Activated CD8-positive, alpha-beta memory T cell treated with anti-CD3 and anti-CD28 coated beads, Interleukin-2, amount 50 U/mL, for 48 hours (primary cell): ENCODE data around the gene ADM5.

Experiments
- DNase-seq: peaks from one replicate; pipeline ENCODE4 v3.0.0-alpha.2; 2020

ADM5 gene

DNA sequence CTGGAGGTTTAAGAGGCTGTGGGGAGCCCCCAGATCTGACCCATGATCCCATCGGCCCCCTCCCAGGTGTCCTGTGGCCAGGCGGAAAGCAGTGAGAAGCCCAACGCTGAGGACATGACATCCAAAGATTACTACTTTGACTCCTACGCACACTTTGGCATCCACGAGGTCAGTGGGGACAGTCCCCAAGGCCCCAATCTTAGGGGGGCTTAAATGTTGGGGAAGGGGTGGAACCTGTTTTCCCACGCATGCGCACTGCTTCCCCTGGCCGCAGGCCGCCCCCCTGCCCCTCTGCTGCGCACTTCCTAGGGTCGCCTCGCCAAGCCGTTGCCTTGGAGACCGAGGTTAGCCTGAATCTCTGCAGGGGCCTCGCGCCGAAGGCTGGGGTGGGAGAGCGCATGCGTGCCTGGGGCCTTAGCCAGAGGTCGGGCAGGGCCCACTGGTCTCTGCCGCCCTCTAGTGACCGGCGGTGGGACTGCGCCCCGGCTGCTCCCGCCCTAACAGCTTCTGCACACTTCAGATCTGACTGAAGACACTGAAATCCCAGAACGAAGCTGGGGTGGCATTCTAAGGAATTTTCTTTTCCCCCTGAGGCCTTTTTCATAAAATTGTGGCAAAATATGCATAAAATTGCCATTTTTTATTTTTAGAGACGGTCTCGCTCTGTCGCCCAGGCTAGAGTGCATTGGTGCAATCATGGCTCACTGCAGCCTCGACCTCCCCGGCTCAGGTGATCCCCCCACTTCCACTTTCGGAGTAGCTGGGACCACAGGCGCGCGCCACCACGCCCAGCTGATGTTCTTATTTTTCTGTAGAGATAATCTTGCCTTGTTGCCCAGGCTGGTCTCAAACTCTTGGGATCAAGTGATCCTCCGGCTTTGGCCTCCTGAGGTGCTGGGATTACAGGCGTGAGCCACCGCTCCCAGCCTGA lies 8.7 kb upstream of the ADM5 start:
- peak; percentile 100 for DNase-seq

DNA sequence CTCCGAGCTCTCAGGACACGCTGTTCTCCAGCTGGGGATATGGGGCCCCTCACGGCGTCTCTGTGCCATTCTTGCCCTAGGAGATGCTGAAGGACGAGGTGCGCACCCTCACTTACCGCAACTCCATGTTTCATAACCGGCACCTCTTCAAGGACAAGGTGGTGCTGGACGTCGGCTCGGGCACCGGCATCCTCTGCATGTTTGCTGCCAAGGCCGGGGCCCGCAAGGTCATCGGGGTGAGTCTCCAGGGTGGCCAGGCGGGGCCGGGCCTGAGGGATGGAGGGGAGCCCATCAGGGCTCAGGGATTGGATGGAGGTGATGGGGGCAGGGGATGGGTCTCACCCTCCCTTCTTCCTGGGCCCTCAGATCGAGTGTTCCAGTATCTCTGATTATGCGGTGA lies 7.6 kb upstream of the ADM5 start:
- no peak for DNase-seq

DNA sequence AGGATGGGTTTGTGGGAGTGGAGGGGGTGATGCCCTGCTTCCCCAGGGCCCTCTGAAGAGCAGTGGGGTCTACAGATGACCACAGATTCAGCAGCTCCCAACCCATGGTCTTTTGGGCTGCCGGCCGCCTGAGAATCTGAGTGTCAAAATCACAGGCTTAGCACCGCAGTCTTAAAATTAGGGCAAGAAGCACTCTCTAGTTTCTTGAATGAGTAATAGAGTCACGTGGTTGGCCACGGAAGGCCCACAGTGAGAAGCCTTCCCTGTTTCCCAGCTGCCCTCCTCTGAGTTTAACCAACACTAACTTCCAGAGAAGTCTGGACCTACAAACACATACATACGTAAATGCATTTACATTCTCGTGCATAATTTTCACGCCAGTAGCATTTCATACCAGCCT lies 7.1 kb upstream of the ADM5 start:
- DNase-seq, result no peak

- DNase-seq, result no peak
Measured at GRCh38 chr19:49683814-49684250, 5.6 kb upstream of the ADM5 start.

DNA sequence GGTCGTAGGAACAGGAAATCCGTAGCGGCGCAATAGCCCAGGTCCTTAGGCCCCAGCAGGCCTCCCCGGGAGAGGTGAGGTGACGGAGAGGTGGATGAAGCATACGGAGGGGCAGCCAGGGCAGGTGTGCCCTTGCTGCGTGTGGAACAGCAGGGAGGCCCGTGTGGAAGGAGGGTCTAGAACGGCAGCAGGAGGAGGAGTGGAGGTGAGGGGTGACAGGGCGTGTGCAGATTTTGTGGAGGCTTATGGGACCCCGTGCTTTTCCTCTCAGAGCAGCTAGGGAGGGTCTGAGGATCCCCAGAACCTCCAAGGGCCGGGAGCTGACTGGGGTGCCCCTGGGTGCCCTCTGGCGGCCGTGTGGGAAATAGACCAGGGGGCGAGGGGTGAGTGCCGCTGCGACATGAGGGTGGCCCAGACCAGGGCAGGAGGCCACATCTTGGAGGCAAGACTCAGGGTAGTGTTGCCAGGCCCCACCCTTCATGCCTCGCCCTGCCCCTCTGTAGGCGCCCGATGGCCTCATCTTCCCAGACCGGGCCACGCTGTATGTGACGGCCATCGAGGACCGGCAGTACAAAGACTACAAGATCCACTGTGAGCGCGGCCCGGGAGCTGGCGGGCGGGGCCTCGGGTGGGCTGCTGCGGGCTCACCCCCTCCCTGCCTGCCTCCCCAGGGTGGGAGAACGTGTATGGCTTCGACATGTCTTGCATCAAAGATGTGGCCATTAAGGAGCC lies 5.0 kb upstream of the ADM5 start:
- no peak for DNase-seq

- no peak for DNase-seq
Measured at GRCh38 chr19:49684983-49685553, 4.3 kb upstream of the ADM5 start.

DNA sequence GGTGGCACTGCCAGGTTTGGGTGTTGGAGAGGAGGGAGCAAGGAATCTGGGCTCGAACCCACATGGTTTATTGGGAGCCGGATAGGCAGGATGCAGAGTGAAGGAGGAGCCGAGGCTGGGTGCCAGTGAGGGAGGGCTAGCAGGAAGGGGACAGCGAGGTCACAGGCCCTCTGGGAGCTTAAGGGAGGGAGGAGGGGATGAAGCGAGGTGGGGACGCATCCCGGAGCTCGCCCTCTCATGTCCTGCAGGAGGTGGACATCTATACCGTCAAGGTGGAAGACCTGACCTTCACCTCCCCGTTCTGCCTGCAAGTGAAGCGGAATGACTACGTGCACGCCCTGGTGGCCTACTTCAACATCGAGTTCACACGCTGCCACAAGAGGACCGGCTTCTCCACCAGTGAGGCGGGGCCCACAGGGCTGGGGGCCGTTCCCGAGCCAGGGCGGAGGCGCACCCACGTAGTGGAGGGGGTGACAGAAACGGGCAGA lies 3.5 kb upstream of the ADM5 start:
- DNase-seq, result no peak

GRCh38 chr19:49686503-49687088 lies 2.8 kb upstream of the ADM5 start:
- DNase-seq, result no peak

- DNase-seq, result no peak
Measured at GRCh38 chr19:49687150-49687549, 2.2 kb upstream of the ADM5 start.

DNA sequence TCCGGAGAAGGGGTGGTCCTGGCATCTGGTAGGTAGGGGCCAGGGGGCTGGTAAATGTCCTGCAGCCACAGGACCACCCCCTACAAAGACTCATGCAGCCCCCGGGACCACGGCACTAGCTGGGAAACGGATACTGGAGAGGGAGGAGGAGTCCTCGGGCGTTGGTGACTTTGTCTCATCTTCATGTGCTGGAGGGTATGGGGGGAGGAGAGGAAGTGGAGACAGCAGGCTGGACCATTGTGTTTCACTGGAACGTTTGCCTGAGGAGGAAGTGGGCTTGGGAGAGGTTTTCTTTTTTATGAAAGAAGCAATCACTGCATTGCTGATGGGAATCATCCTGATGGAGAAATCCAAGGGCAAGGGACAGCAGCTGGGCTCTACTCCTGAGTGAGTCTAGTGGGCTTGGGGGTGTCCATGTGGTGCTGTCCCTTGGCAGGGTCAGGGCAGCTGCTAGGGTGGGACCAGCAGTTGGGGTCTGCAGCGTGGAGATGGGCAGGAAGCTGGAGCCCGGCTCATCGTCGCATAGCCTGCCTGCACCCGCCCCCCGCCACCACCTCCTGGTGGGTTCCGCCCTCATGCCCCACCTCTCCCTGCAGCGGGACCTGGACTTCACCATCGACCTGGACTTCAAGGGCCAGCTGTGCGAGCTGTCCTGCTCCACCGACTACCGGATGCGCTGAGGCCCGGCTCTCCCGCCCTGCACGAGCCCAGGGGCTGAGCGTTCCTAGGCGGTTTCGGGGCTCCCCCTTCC lies 1.7 kb upstream of the ADM5 start:
- DNase-seq, result no peak

DNA sequence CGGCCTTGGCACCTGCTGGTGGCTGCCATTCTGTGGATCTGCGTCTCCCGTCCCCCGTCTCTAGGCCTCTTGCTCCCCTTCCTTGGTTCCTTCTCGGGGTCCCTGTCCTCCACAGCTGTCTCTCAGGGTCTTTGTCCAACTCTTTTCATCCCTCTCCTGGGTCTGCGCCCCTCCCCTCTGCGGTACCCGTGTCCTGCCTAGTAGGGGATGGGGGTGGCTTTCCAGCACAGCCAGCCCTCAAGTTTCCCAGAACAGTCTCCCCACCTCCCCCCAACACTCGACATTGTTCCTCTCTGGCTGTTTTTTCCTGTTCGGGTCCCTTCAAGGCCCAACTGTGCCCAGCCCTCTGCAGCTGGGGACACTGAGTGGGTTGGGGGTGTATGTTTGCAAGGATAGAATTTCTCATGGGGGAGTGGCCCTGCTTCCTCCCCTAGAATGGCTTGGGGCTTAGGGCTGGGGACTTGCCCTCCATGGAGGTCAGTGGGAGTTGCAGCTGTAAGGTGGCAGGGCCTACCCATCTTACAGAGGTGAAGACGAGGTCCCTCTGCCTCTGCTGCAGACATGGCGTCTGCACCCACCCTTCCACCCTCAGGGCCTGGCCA lies 762 bp upstream of the ADM5 start:
- peak; percentile 58 for DNase-seq

- no peak for DNase-seq
Measured at GRCh38 chr19:49690079-49690655, 773 bp downstream of the ADM5 start.

- peak; percentile 84 for DNase-seq
Measured at GRCh38 chr19:49690656-49691242, 1.4 kb downstream of the ADM5 start, which contains the start of gene CPT1C. CPT1C (plus strand) TSS chr19:49691116; CDS start chr19:49692253, 1,137 bp downstream.

- DNase-seq, result peak; percentile 76
Measured at GRCh38 chr19:49691243-49692146, 2.1 kb downstream of the ADM5 start.

GRCh38 chr19:49692147-49692506 lies 2.7 kb downstream of the ADM5 start:
- DNase-seq, result no peak

DNA sequence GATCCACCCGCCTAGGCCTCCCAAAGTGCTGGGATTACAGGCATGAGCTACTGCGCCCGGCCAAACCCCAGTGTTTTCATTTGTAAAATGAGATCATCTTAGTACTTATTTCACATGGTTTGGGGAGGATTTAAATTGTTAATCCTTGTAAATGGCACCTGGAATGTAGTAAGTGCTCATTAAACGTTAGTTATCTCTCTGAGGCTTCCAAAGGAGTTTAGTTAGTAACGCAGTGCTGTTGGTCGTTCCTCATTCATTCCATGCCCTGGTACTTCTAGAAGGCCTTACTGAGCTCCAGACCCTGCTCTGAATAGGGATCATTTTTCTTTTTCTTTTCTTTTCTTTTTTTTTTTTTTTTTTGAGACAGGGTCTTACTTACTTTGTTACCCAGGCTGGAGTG lies 6.7 kb downstream of the ADM5 start:
- DNase-seq, result no peak

DNA sequence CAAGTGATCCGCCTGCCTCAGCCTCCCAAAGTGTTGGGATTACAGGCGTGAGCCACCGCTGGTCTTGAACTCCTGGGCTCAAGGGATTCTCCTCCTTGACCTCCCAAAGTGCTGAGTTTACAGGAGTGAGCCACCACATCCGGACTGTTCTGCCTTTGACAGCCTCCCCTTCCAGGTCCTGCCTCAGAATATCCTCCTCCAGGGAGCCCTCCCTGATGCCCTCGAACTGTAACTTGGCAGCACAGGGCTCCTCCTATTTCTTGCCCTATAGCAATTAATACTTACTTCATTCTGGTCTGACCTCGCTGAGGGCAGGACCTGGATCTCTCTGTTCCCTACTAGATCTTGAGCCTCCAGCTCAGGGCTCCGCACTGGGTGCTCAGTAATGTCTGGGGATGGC lies 7.5 kb downstream of the ADM5 start:
- no peak for DNase-seq

DNA sequence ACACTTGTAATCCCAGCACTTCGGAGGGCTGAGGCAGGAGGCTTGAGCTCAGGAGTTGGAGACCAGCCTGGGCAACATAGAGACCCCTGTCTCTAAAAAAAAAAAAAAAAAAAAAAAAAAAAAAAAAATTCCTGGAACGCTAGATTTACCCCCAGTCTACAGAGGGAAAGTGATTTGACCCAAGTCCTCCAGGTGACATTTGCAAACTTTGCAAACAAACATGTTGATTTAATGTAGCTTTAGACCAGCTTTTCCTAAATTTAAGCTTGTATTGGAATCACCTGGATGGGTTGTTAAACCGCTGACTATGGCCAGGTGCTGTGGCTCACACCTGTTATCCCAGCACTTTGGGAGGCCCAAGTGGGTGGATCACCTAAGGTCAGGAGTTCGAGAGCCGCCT lies 10.0 kb downstream of the ADM5 start:
- DNase-seq, result no peak

DNA sequence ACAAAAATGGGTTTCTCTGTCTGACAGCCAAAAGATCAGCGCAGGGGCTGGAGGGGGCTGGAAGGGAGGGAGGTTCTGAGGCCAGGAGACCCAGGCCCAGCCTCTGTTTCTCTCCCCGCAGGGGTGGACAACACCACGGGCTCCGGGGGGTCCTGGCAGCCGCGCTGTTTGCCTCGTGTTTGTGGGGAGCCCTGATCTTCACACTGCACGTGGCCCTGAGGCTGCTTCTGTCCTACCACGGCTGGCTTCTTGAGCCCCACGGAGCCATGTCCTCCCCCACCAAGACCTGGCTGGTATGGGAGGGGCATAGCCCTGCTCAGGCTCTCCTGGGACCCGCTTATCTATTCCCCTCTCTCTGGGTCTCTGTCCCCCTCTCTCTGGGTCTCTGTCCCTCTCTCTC lies 11.2 kb downstream of the ADM5 start:
- no peak for DNase-seq

GRCh38 chr19:49701271-49701786 lies 11.9 kb downstream of the ADM5 start:
- no peak for DNase-seq
